Mucosa of rectum (tissue), 2 donors: ENCODE data around the gene SH3RF3.

ENCODE experiments used
- H3K27ac ChIP-seq, 2 donors: one replicate each; pipeline ENCODE4 v1.7.0; 2013; ENCODE audit warnings: inconsistent platforms in 2 of 2, low read depth in 2 of 2, low read length in 2 of 2
- H3K27me3 ChIP-seq, 2 donors: one replicate each; pipeline ENCODE4 v1.7.0; 2013; ENCODE audit warnings: low read length in 2 of 2; ENCODE audit not compliant: control insufficient read depth in 2 of 2, insufficient read depth in 2 of 2
- H3K36me3 ChIP-seq, 2 donors: one replicate each; pipeline ENCODE4 v1.7.0; 2013; ENCODE audit warnings: low read length in 2 of 2; ENCODE audit not compliant: control insufficient read depth in 2 of 2, insufficient read depth in 2 of 2
- H3K4me1 ChIP-seq, 2 donors: one replicate each; pipeline ENCODE4 v1.7.0; 2013; ENCODE audit warnings: low read length in 2 of 2, mild to moderate bottlenecking in 1 of 2; ENCODE audit not compliant: control insufficient read depth in 2 of 2, insufficient read depth in 2 of 2
- H3K4me3 ChIP-seq, 2 donors: one replicate each; pipeline ENCODE4 v1.7.0; 2013; ENCODE audit warnings: low read length in 2 of 2
- H3K9ac ChIP-seq, 2 donors: one replicate each; pipeline ENCODE4 v1.7.0; 2013; ENCODE audit warnings: low read length in 2 of 2, low read depth in 1 of 2, mild to moderate bottlenecking in 1 of 2
- H3K9me3 ChIP-seq, 2 donors: one replicate each; pipeline ENCODE4 v1.7.0; 2013; ENCODE audit warnings: low read length in 2 of 2; ENCODE audit not compliant: control insufficient read depth in 2 of 2
- donor health status: healthy.
- donor health status: Normal muscosa, but diverticular disease.

SH3RF3 gene

GRCh38 chr2:109256111-109256510 is 127.1 kb downstream of the SH3RF3 start:
- Histone ChIP-seq H3K4me1 (peaks cover 11% of the 10 kb centered on the region in 2 donors), H3K9ac (no peak overlapping the region), H3K36me3 (no peaks in the 10 kb centered on the region), H3K27me3 (no peaks in the 10 kb centered on the region), H3K4me3 (no peak overlapping the region), H3K9me3 (no peaks in the 10 kb centered on the region), H3K27ac (no peak overlapping the region)

GRCh38 chr2:109256921-109257320 is 127.9 kb downstream of the SH3RF3 start:
- Histone ChIP-seq H3K27ac (no peak overlapping the region), H3K27me3 (no peaks in the 10 kb centered on the region), H3K9me3 (no peaks in the 10 kb centered on the region), H3K36me3 (no peaks in the 10 kb centered on the region), H3K9ac (no peak overlapping the region), H3K4me3 (no peak overlapping the region), H3K4me1 (peaks cover 18 to 20% of the 10 kb centered on the region in 2 donors)

GRCh38 chr2:109257653-109258052 is 128.6 kb downstream of the SH3RF3 start:
- Histone ChIP-seq H3K27me3 (no peaks in the 10 kb centered on the region), H3K36me3 (no peaks in the 10 kb centered on the region), H3K4me3 (no peak overlapping the region), H3K4me1 (peaks cover 20 to 21% of the 10 kb centered on the region in 2 donors), H3K27ac (peak overlapping the region; percentile 6 to 39), H3K9me3 (no peaks in the 10 kb centered on the region), H3K9ac (no peak overlapping the region)

- H3K27ac ChIP-seq, result no peak overlapping the region
- no peak overlapping the region for H3K9ac ChIP-seq
- H3K27me3 ChIP-seq, result no peaks in the 10 kb centered on the region
- peaks cover 20 to 21% of the 10 kb centered on the region in 2 donors for H3K4me1 ChIP-seq
- no peaks in the 10 kb centered on the region for H3K36me3 ChIP-seq
- H3K9me3 ChIP-seq, result no peaks in the 10 kb centered on the region
- H3K4me3 ChIP-seq, result no peak overlapping the region
Measured at GRCh38 chr2:109258376-109258775, 129.4 kb downstream of the SH3RF3 start.

GRCh38 chr2:109258905-109259540 is 130.0 kb downstream of the SH3RF3 start:
- Histone ChIP-seq H3K27me3 (no peaks in the 10 kb centered on the region), H3K4me3 (no peak overlapping the region), H3K36me3 (no peaks in the 10 kb centered on the region), H3K9ac (no peak overlapping the region), H3K27ac (no peak overlapping the region), H3K9me3 (no peaks in the 10 kb centered on the region), H3K4me1 (peaks cover 20 to 21% of the 10 kb centered on the region in 2 donors)

- H3K9me3 ChIP-seq, result no peaks in the 10 kb centered on the region
- no peak overlapping the region for H3K9ac ChIP-seq
- no peaks in the 10 kb centered on the region for H3K36me3 ChIP-seq
- H3K27ac ChIP-seq, result no peak overlapping the region
- peaks cover 20 to 21% of the 10 kb centered on the region in 2 donors for H3K4me1 ChIP-seq
- H3K4me3 ChIP-seq, result no peak overlapping the region
- no peaks in the 10 kb centered on the region for H3K27me3 ChIP-seq
Measured at GRCh38 chr2:109259671-109260070, 130.7 kb downstream of the SH3RF3 start.

- Histone ChIP-seq H3K4me3 (no peak overlapping the region), H3K9ac (no peak overlapping the region), H3K27ac (peak overlapping the region; percentile 38 to 47), H3K36me3 (no peaks in the 10 kb centered on the region), H3K27me3 (no peaks in the 10 kb centered on the region), H3K4me1 (peaks cover 21 to 24% of the 10 kb centered on the region in 2 donors), H3K9me3 (no peaks in the 10 kb centered on the region)
Measured at GRCh38 chr2:109260116-109260855, 131.3 kb downstream of the SH3RF3 start.

- Histone ChIP-seq H3K9ac (no peak overlapping the region), H3K4me3 (no peak overlapping the region), H3K27ac (peak overlapping the region; percentile 38 to 47), H3K36me3 (no peaks in the 10 kb centered on the region), H3K9me3 (no peaks in the 10 kb centered on the region), H3K27me3 (no peaks in the 10 kb centered on the region), H3K4me1 (peaks cover 17 to 25% of the 10 kb centered on the region in 2 donors)
Measured at GRCh38 chr2:109260886-109261700, 132.1 kb downstream of the SH3RF3 start.

- Histone ChIP-seq H3K27ac (no peak overlapping the region), H3K4me3 (no peak overlapping the region), H3K36me3 (no peaks in the 10 kb centered on the region), H3K27me3 (no peaks in the 10 kb centered on the region), H3K4me1 (peaks cover 13 to 25% of the 10 kb centered on the region in 2 donors), H3K9me3 (no peaks in the 10 kb centered on the region), H3K9ac (no peak overlapping the region)
Measured at GRCh38 chr2:109261906-109262631, 133.1 kb downstream of the SH3RF3 start.
